ENCODE measurements around the gene DNASE1L1. TPM values are rescaled to one million over a fixed set of nuclear protein-coding genes. Genes with fewer than 3 reads are reported as not detected.
A peak's percentile ranks its signal among the peaks of the same experiment; 100 is the strongest.

DNASE1L1 gene
- total RNA-seq, 1 experiment from 2014 or later: 17.6 TPM

DNA sequence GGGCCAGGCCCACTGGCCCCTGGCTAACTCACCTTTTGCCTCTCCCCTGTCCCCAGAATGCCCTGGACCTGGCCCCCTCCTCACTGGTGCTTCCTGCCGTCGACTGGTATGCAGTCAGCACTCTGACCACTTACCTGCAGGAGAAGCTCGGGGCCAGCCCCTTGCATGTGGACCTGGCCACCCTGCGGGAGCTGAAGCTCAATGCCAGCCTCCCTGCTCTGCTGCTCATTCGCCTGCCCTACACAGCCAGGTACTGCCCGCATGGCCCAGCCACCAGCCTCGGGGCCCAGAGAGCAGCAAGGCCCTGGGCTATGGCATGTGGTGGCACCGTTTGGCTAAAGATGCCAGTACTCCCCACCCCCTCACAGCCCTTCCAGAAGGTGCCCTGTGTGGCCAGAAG lies 23.2 kb upstream of the DNASE1L1 start:
- H3K79me2 ChIP-seq (ENCODE audit: low read length): peaks cover 18% of the 10 kb centered on the region
- no peaks in the 10 kb centered on the region for H3K9me3 ChIP-seq (ENCODE audit: low read length)
- H2AFZ ChIP-seq (ENCODE audit: low read length): no peak overlapping the region
- DNase-seq: no peak
- H3K9ac ChIP-seq (ENCODE audit: low read length): no peak overlapping the region
- H4K20me1 ChIP-seq (ENCODE audit: insufficient read depth, low read depth, low read length): no peaks in the 10 kb centered on the region
- H3K27me3 ChIP-seq (ENCODE audit: low read length): no peaks in the 10 kb centered on the region
- H3K9me2 ChIP-seq (replicated peaks; ENCODE audit: insufficient read depth, low read length): no peaks in the 10 kb centered on the region
- H3K27ac ChIP-seq (ENCODE audit: low read length): no peak overlapping the region
- H3K4me1 ChIP-seq (ENCODE audit: low read length): peaks cover 14% of the 10 kb centered on the region
- no peak overlapping the region for H3K4me3 ChIP-seq (ENCODE audit: low read length)
- no peak overlapping the region for H3K4me2 ChIP-seq (ENCODE audit: low read depth, low read length, poor library complexity, severe bottlenecking)
- H3K36me3 ChIP-seq (ENCODE audit: insufficient read depth, low read length): no peaks in the 10 kb centered on the region

DNA sequence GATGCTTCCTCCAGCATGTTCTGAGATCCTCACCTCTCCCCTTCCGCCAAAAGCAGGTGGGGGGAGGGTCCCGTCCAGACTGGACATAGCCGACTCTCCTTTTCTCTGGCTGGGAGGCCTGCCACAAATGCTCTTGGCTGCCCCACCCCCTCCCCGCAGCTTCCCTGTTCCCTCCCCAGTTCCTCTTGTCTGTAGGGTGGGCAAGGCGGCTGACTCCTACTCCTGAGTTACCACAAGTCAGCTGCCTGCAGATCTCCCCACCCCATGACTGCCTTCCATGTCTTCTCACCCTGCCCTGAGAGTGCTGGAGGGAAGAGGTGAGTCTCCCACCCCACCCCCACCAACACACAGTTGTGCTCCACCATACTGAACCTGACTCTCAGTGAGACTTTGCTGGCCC lies 22.3 kb upstream of the DNASE1L1 start:
- no peaks in the 10 kb centered on the region for H3K9me2 ChIP-seq (replicated peaks; ENCODE audit: insufficient read depth, low read length)
- peaks cover 12% of the 10 kb centered on the region for H3K4me1 ChIP-seq (ENCODE audit: low read length)
- no peak overlapping the region for H3K27ac ChIP-seq (ENCODE audit: low read length)
- no peak overlapping the region for H3K4me2 ChIP-seq (ENCODE audit: low read depth, low read length, poor library complexity, severe bottlenecking)
- H2AFZ ChIP-seq (ENCODE audit: low read length): no peak overlapping the region
- no peaks in the 10 kb centered on the region for H3K36me3 ChIP-seq (ENCODE audit: insufficient read depth, low read length)
- H3K4me3 ChIP-seq (ENCODE audit: low read length): no peak overlapping the region
- H3K79me2 ChIP-seq (ENCODE audit: low read length): peaks cover 16% of the 10 kb centered on the region
- no peaks in the 10 kb centered on the region for H3K27me3 ChIP-seq (ENCODE audit: low read length)
- no peak for DNase-seq
- no peaks in the 10 kb centered on the region for H3K9me3 ChIP-seq (ENCODE audit: low read length)
- H4K20me1 ChIP-seq (ENCODE audit: insufficient read depth, low read depth, low read length): no peaks in the 10 kb centered on the region
- H3K9ac ChIP-seq (ENCODE audit: low read length): no peak overlapping the region

DNA sequence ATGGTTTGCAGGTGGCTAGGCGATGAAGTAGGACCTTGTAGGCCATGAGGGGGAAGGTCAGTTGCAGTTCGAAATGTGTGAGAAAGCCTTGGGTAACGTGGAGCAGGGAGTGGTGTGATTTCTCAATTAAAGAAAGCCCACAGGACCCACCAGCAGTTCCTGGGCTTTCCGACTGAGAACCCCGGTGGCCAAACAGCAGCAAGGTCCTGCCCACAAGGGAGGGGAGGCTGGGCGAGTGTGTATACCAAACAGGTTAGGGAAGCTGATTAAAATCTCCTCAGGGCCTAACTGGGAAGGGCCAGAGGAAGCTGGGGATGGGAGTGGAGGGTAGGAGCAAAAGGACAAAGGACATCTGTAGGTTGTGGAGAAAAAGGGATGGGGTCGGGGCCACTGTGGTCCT lies 21.9 kb upstream of the DNASE1L1 start:
- H3K9ac ChIP-seq (ENCODE audit: low read length): no peak overlapping the region
- no peaks in the 10 kb centered on the region for H3K36me3 ChIP-seq (ENCODE audit: insufficient read depth, low read length)
- peaks cover 16% of the 10 kb centered on the region for H3K79me2 ChIP-seq (ENCODE audit: low read length)
- H2AFZ ChIP-seq (ENCODE audit: low read length): no peak overlapping the region
- no peaks in the 10 kb centered on the region for H3K27me3 ChIP-seq (ENCODE audit: low read length)
- no peaks in the 10 kb centered on the region for H3K9me3 ChIP-seq (ENCODE audit: low read length)
- no peaks in the 10 kb centered on the region for H3K9me2 ChIP-seq (replicated peaks; ENCODE audit: insufficient read depth, low read length)
- no peak overlapping the region for H3K4me3 ChIP-seq (ENCODE audit: low read length)
- H4K20me1 ChIP-seq (ENCODE audit: insufficient read depth, low read depth, low read length): no peaks in the 10 kb centered on the region
- H3K27ac ChIP-seq (ENCODE audit: low read length): no peak overlapping the region
- no peak for DNase-seq
- H3K4me2 ChIP-seq (ENCODE audit: low read depth, low read length, poor library complexity, severe bottlenecking): no peak overlapping the region
- H3K4me1 ChIP-seq (ENCODE audit: low read length): peaks cover 11% of the 10 kb centered on the region

- H3K36me3 ChIP-seq (ENCODE audit: insufficient read depth, low read length): no peaks in the 10 kb centered on the region
- H3K27ac ChIP-seq (ENCODE audit: low read length): no peak overlapping the region
- no peaks in the 10 kb centered on the region for H4K20me1 ChIP-seq (ENCODE audit: insufficient read depth, low read depth, low read length)
- H3K4me1 ChIP-seq (ENCODE audit: low read length): peaks cover 11% of the 10 kb centered on the region
- no peak overlapping the region for H3K4me2 ChIP-seq (ENCODE audit: low read depth, low read length, poor library complexity, severe bottlenecking)
- no peaks in the 10 kb centered on the region for H3K9me2 ChIP-seq (replicated peaks; ENCODE audit: insufficient read depth, low read length)
- no peak overlapping the region for H3K4me3 ChIP-seq (ENCODE audit: low read length)
- H3K27me3 ChIP-seq (ENCODE audit: low read length): no peaks in the 10 kb centered on the region
- no peak overlapping the region for H3K9ac ChIP-seq (ENCODE audit: low read length)
- H3K79me2 ChIP-seq (ENCODE audit: low read length): peaks cover 16% of the 10 kb centered on the region
- no peak overlapping the region for H2AFZ ChIP-seq (ENCODE audit: low read length)
- no peaks in the 10 kb centered on the region for H3K9me3 ChIP-seq (ENCODE audit: low read length)
- DNase-seq: no peak
Observed at GRCh38 chrX:154430479-154430878, 21.4 kb upstream of the DNASE1L1 start.

GRCh38 chrX:154429711-154430110 lies 20.7 kb upstream of the DNASE1L1 start:
- Histone ChIP-seq H3K4me2 (ENCODE audit: low read depth, low read length, poor library complexity, severe bottlenecking) (peak overlapping the region; percentile 71), H3K9me3 (ENCODE audit: low read length) (no peaks in the 10 kb centered on the region), H4K20me1 (ENCODE audit: insufficient read depth, low read depth, low read length) (no peaks in the 10 kb centered on the region), H3K9ac (ENCODE audit: low read length) (peak overlapping the region; percentile 78; the same call in 1 of the 2 replicates), H3K27me3 (ENCODE audit: low read length) (no peaks in the 10 kb centered on the region), H3K79me2 (ENCODE audit: low read length) (peaks cover 16% of the 10 kb centered on the region), H2AFZ (ENCODE audit: low read length) (no peak overlapping the region), H3K9me2 (replicated peaks; ENCODE audit: insufficient read depth, low read length) (no peaks in the 10 kb centered on the region), H3K4me1 (ENCODE audit: low read length) (peaks cover 11% of the 10 kb centered on the region), H3K27ac (ENCODE audit: low read length) (no peak overlapping the region), H3K4me3 (ENCODE audit: low read length) (peak overlapping the region; percentile 77; the same call in 1 of the 2 replicates), H3K36me3 (ENCODE audit: insufficient read depth, low read length) (no peaks in the 10 kb centered on the region)
- DNase-seq: no peak

- peak; percentile 95 for DNase-seq
- Histone ChIP-seq H4K20me1 (ENCODE audit: insufficient read depth, low read depth, low read length) (no peaks in the 10 kb centered on the region), H3K9me3 (ENCODE audit: low read length) (no peaks in the 10 kb centered on the region), H3K4me2 (ENCODE audit: low read depth, low read length, poor library complexity, severe bottlenecking) (peak within 1 kb of the TSS; percentile 71), H3K9ac (ENCODE audit: low read length) (peak within 1 kb of the TSS; percentile 78), H3K79me2 (ENCODE audit: low read length) (peaks cover 16% of the 10 kb centered on the region), H3K27me3 (ENCODE audit: low read length) (no peaks in the 10 kb centered on the region), H3K4me1 (ENCODE audit: low read length) (peaks cover 11% of the 10 kb centered on the region), H3K4me3 (ENCODE audit: low read length) (peak within 1 kb of the TSS; percentile 77), H3K36me3 (ENCODE audit: insufficient read depth, low read length) (no peaks in the 10 kb centered on the region), H2AFZ (ENCODE audit: low read length) (no peak within 1 kb of the TSS), H3K27ac (ENCODE audit: low read length) (peak within 1 kb of the TSS; percentile 42; the same call in 1 of the 2 replicates), H3K9me2 (replicated peaks; ENCODE audit: insufficient read depth, low read length) (no peaks in the 10 kb centered on the region)
Observed at GRCh38 chrX:154428176-154429171, 19.4 kb upstream of the DNASE1L1 start, which contains the start of gene ATP6AP1. ATP6AP1 (plus strand) TSS chrX:154428677; CDS start chrX:154428693, 16 bp downstream.

- Histone ChIP-seq H2AFZ (ENCODE audit: low read length) (no peak overlapping the region), H3K9ac (ENCODE audit: low read length) (no peak overlapping the region), H3K36me3 (ENCODE audit: insufficient read depth, low read length) (no peaks in the 10 kb centered on the region), H4K20me1 (ENCODE audit: insufficient read depth, low read depth, low read length) (no peaks in the 10 kb centered on the region), H3K79me2 (ENCODE audit: low read length) (peaks cover 16% of the 10 kb centered on the region), H3K9me3 (ENCODE audit: low read length) (no peaks in the 10 kb centered on the region), H3K27me3 (ENCODE audit: low read length) (no peaks in the 10 kb centered on the region), H3K4me3 (ENCODE audit: low read length) (no peak overlapping the region; the same call in 1 of the 2 replicates), H3K4me1 (ENCODE audit: low read length) (peaks cover 11% of the 10 kb centered on the region), H3K9me2 (replicated peaks; ENCODE audit: insufficient read depth, low read length) (no peaks in the 10 kb centered on the region), H3K4me2 (ENCODE audit: low read depth, low read length, poor library complexity, severe bottlenecking) (no peak overlapping the region), H3K27ac (ENCODE audit: low read length) (no peak overlapping the region)
- no peak for DNase-seq
Observed at GRCh38 chrX:154426916-154427770, 18.1 kb upstream of the DNASE1L1 start.

DNA sequence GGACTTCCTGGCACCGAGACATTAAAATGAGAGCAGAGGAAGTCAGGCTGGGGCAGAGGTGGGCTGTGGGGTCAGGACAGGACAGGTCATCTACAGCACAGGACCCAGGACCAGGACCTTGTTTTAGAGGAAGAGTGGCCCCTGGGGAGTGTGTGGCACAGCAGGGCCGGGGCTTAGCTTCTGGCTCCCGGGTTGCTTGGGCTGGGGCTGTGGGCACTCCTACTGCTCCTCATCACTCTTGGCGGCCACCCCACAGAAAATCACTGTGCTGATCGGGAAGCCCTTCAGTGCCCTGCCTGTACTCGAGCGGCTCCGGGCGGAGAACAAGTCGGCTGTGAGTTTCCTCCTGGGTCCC lies 11.3 kb upstream of the DNASE1L1 start:
- no peak for DNase-seq
- H3K27me3 ChIP-seq (ENCODE audit: low read length): no peaks in the 10 kb centered on the region
- no peak overlapping the region for H3K4me3 ChIP-seq (ENCODE audit: low read length)
- no peaks in the 10 kb centered on the region for H3K9me3 ChIP-seq (ENCODE audit: low read length)
- H3K36me3 ChIP-seq (ENCODE audit: insufficient read depth, low read length): no peaks in the 10 kb centered on the region
- H3K79me2 ChIP-seq (ENCODE audit: low read length): no peaks in the 10 kb centered on the region
- no peaks in the 10 kb centered on the region for H3K9me2 ChIP-seq (replicated peaks; ENCODE audit: insufficient read depth, low read length)
- H3K4me2 ChIP-seq (ENCODE audit: low read depth, low read length, poor library complexity, severe bottlenecking): no peak overlapping the region
- no peaks in the 10 kb centered on the region for H4K20me1 ChIP-seq (ENCODE audit: insufficient read depth, low read depth, low read length)
- no peak overlapping the region for H3K27ac ChIP-seq (ENCODE audit: low read length)
- no peaks in the 10 kb centered on the region for H3K4me1 ChIP-seq (ENCODE audit: low read length)
- no peak overlapping the region for H2AFZ ChIP-seq (ENCODE audit: low read length)
- H3K9ac ChIP-seq (ENCODE audit: low read length): no peak overlapping the region
